Thoracic aorta (tissue), 2 donors: Measurements from ENCODE around the gene PTPRJ. TPM values are rescaled to one million over a fixed set of nuclear protein-coding genes. Genes with fewer than 3 reads are reported as not detected.

Source experiments
- ATAC-seq: fragments of 150-250 bp; one replicate; pipeline ENCODE4 v1.8.0; 2017; ENCODE audit warnings: low read depth; ENCODE audit not compliant: insufficient number of reproducible peaks, low FRiP score
- DNase-seq: peaks from one replicate; pipeline ENCODE4 v3.0.0-alpha.2; 2020; ENCODE audit warnings: low spot score
- H3K27ac ChIP-seq, 2 donors: fragments of 200-600 bp; sonication (generic); 1 replicate in 1 of 2; 2 replicates in 1 of 2; pipeline ENCODE4 v1.5.1; 2016; ENCODE audit warnings: mild to moderate bottlenecking in 2 of 2, moderate library complexity in 2 of 2
- H3K27me3 ChIP-seq: fragments of 200-600 bp; sonication (generic); replicated peaks from 2 replicates; pipeline ENCODE4 v1.6.0; 2016; ENCODE audit warnings: mild to moderate bottlenecking; ENCODE audit not compliant: insufficient read depth
- H3K36me3 ChIP-seq: fragments of 200-600 bp; sonication (generic); one replicate; pipeline ENCODE4 v1.5.1; 2016
- H3K4me1 ChIP-seq, 2 donors: fragments of 200-600 bp; sonication (generic); 1 replicate in 1 of 2; 2 replicates in 1 of 2; pipeline versions ENCODE4 v1.5.1 to v1.6.0; 2016; ENCODE audit warnings: low read depth in 2 of 2, mild to moderate bottlenecking in 1 of 2; ENCODE audit not compliant: control insufficient read depth in 1 of 2
- H3K4me3 ChIP-seq: fragments of 200-600 bp; sonication (generic); 2 replicates; pipeline ENCODE4 v1.5.1; 2016; ENCODE audit warnings: mild to moderate bottlenecking
- H3K9me3 ChIP-seq: fragments of 200-600 bp; sonication (generic); 2 replicates; pipeline ENCODE4 v1.5.1; 2016
- total RNA-seq, 2 donors: library from RNA; depleted of rRNA; stranded (reverse); fragments of >200 nt; gene quantifications; one replicate each; pipeline versions ENCODE4 v1.1.0 to v1.2.3, GENCODE V29; 2016
- TF ChIP-seq, protein P1 (sequence below): fragments of 200-600 bp; sonication (generic); IDR thresholded peaks from one replicate; pipeline ENCODE4 v1.5.1; 2019; ENCODE audit warnings: antibody characterized with exemption

The PTPRJ gene
- total RNA-seq, 2 donors from 2014 or later: 20.4 to 20.9 TPM

DNA sequence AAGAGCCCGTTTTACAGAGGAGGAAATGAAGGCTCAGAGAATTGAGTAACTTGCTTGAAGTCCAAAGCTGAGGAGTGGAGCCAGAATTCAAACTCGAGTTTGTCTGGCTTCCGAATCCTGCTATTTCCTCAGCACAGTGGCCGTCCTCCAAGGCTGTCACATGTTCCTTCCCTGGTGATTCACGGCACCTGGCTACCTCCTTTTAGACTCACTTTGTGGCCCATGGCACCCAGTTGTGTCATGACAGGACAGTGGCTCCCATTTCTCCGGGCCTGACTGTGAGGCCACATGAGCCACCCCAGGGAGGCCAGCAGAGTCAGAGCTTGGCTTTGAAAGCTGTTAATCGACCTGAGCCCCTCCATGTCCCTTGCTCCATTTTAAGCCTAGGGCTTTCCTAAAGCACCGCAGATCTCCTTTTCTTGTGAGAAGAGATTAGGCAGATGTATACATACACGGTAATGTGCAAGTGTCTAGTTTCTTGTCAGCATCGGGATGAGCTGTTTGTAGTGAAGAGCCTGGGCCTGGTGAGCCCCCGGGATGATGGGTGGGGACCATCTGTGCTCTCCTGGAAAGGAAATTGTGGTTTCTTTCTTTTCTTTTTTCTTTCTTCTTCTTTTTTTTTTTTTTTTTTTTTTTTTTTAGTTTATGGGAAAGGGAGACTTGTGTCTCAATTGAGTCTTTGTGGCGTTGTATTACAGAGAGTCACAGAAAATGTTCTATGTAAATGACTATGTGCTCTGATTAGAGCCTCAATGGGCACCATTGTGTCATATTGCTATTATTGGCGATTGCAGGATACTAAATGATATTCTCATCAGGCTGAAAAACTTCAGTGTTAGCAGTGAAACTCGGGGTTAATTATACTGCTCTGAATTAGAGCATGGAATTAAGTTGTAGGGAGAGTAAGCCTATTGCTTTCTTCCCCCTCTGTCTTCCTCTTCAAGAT lies 54.8 kb downstream of the PTPRJ start:
- Histone ChIP-seq H3K36me3 (no peaks in the 10 kb centered on the region), H3K4me1 (peaks cover 12 to 19% of the 10 kb centered on the region in 2 donors), H3K27ac (no peak overlapping the region), H3K4me3 (no peak overlapping the region), H3K9me3 (no peaks in the 10 kb centered on the region), H3K27me3 (no peaks in the 10 kb centered on the region)
- DNase-seq: peak; percentile 51
- no peak for ATAC-seq
- TF ChIP-seq, protein P1, sequence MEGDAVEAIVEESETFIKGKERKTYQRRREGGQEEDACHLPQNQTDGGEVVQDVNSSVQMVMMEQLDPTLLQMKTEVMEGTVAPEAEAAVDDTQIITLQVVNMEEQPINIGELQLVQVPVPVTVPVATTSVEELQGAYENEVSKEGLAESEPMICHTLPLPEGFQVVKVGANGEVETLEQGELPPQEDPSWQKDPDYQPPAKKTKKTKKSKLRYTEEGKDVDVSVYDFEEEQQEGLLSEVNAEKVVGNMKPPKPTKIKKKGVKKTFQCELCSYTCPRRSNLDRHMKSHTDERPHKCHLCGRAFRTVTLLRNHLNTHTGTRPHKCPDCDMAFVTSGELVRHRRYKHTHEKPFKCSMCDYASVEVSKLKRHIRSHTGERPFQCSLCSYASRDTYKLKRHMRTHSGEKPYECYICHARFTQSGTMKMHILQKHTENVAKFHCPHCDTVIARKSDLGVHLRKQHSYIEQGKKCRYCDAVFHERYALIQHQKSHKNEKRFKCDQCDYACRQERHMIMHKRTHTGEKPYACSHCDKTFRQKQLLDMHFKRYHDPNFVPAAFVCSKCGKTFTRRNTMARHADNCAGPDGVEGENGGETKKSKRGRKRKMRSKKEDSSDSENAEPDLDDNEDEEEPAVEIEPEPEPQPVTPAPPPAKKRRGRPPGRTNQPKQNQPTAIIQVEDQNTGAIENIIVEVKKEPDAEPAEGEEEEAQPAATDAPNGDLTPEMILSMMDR: no peak

DNA sequence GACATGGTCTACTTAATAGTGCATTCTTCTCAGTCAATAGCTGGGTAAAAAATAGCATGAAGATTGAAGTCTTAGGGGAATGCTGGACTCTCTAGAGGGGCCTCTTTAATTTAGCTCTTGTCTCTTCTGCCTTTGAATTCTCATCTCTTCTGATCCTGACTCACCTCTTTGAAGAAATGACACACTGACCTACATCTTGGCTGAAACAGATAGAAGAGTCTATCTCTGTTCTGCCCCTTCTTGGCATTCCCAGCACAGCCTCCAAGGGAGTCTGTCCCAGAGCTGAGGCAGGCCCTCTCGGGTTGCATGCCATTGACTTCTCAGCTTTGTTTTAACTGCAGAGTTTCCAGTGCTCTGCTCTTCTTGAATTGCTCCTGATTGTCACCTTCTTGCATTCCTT lies 55.7 kb downstream of the PTPRJ start:
- TF ChIP-seq, protein P1: no peak
- Histone ChIP-seq H3K4me3 (no peak overlapping the region), H3K27me3 (no peaks in the 10 kb centered on the region), H3K27ac (no peak overlapping the region), H3K4me1 (peaks cover 10 to 16% of the 10 kb centered on the region in 2 donors), H3K9me3 (no peaks in the 10 kb centered on the region), H3K36me3 (no peaks in the 10 kb centered on the region)
- no peak for DNase-seq
- no peak for ATAC-seq

DNA sequence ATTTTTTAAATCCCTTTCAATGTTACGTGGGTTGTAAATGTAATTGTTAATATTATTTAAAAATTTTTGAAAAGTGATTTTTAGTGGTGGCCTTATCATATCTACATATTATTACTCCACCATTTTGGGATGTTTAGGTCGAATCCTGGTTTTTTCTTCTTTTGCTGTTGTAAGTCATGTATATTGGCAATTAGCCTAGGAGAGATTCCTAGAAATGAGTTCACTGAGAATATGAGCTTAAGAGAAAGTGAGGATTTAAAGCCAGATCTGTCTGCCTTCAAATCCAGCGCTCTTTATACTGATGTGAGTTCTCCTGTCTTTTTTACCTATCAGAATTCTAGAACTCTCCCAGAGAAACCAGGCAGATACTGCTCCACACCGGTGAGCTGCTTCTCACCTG lies 56.1 kb downstream of the PTPRJ start:
- H3K9me3 ChIP-seq: no peaks in the 10 kb centered on the region
- DNase-seq: no peak
- no peak overlapping the region for H3K4me3 ChIP-seq
- ATAC-seq: no peak
- TF ChIP-seq, protein P1: no peak
- no peaks in the 10 kb centered on the region for H3K36me3 ChIP-seq
- peaks cover 10 to 16% of the 10 kb centered on the region in 2 donors for H3K4me1 ChIP-seq
- H3K27ac ChIP-seq: no peak overlapping the region
- H3K27me3 ChIP-seq: no peaks in the 10 kb centered on the region

DNA sequence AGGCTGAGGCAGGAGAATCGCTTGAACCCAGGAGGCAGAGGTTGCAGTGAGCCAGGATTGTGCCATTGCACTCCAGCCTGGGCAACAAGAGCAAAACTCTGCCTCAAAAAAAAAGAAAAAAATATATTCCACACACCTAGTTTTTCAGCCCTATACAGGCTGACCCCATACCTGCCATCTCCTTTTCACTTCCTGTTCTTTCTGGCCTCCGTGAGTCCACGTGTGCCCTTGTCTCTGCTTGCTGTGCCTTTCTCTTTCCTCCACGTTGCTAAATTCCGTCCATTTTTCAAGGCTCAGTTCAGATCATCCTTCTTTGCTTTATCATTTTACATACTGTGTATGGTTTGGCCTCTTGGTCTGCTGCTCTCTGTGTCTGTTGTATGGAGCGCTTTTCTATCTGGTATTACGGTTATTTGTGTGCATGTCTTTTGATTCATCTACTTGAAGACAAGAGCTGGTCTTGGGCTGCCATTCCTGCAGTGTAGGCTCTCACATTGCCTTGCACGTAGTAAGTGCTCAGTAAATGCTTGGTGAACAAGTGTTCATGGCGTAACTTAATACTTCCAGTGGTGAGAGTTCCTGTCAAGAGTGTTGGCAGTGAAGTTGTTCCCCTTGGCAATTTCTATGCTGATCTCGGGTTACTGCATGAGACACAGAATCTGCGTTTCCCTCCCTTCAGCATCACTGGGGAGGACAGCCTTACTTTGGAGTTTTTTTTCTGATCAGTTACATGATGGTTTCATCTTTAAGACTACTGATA lies 57.5 kb downstream of the PTPRJ start:
- Histone ChIP-seq H3K4me3 (no peak overlapping the region), H3K27ac (no peak overlapping the region), H3K9me3 (no peaks in the 10 kb centered on the region), H3K36me3 (no peaks in the 10 kb centered on the region), H3K4me1 (peaks cover 17 to 19% of the 10 kb centered on the region in 2 donors), H3K27me3 (no peaks in the 10 kb centered on the region)
- ATAC-seq (no peak), DNase-seq (no peak)
- TF ChIP-seq, protein P1: no peak

DNA sequence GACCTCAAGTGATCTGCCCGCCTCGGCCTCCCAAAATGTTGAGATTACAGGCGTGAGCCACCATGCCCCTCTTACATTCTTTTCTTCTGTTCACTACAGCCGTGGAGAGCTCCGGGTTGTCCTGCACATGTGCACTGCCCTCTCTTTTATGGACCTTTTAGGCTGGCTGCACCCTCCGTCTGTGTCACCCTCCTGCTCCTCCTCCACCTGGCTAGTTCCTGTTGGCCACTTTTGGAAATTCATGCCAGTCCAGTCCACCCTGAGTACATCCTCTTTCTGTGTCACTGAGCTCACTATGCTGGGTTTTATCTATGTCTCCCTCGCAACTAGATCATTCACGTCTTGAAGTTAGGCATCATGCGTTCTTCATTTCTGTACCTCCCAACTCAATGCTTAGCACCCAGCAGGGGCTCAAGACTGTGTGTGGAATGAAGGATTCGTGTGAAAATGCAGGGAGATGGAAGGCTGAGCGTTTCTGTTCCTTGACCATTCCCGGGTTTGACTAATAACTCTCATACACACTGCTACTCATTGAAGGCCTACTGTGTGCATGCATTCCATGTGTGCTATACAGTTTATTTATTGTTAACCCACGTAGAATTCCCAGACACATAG lies 60.6 kb downstream of the PTPRJ start:
- no peak for DNase-seq
- no peaks in the 10 kb centered on the region for H3K9me3 ChIP-seq
- H3K27ac ChIP-seq: no peak overlapping the region
- no peak overlapping the region for H3K4me3 ChIP-seq
- ATAC-seq: no peak
- no peaks in the 10 kb centered on the region for H3K27me3 ChIP-seq
- TF ChIP-seq, protein P1: no peak
- peaks cover 3 to 9% of the 10 kb centered on the region in 2 donors for H3K4me1 ChIP-seq
- H3K36me3 ChIP-seq: no peaks in the 10 kb centered on the region
